ENCODE measurements around the gene INTS6.
A peak's percentile ranks its signal among the peaks of the same experiment; 100 is the strongest.

INTS6 gene

GRCh38 chr13:51449018-51449417 lies 3.8 kb downstream of the INTS6 start:
- H3K4me3 ChIP-seq (ENCODE audit: control insufficient read depth in 1 of 7, extremely low read depth in 1 of 7, insufficient read depth in 4 of 7, low read depth in 2 of 7, low read length in 6 of 7), result no peak overlapping the region
- H3K27ac ChIP-seq (ENCODE audit: insufficient read depth in 1 of 2, low read depth in 1 of 2, low read length in 2 of 2, poor library complexity in 1 of 2, severe bottlenecking in 2 of 2), result no peak overlapping the region
- 100% methylated on average over 1 of the region's 1 CpG for WGBS (ENCODE audit: insufficient coverage)
- no peaks in the 10 kb centered on the region for H3K27me3 ChIP-seq (replicated peaks in 2 of 5; ENCODE audit: control insufficient read depth in 4 of 5, insufficient read depth in 5 of 5, low read length in 4 of 5)
- H3K9me3 ChIP-seq (ENCODE audit: control extremely low read depth in 1 of 5, control insufficient read depth in 4 of 5, insufficient read depth in 2 of 5, low read depth in 1 of 5, low read length in 4 of 5), result no peaks in the 10 kb centered on the region
- H3K4me1 ChIP-seq (ENCODE audit: control extremely low read depth in 1 of 4, control insufficient read depth in 4 of 4, insufficient read depth in 4 of 4, low read length in 3 of 4), result peaks cover 0 to 26% (median 14%) of the 10 kb centered on the region in 4 experiments
- CTCF ChIA-PET, result no interaction called here
- POLR2A ChIA-PET, result no interaction called here
- peaks cover 2 to 7% (median 4%) of the 10 kb centered on the region in 4 experiments for H3K36me3 ChIP-seq (ENCODE audit: control insufficient read depth in 4 of 4, insufficient read depth in 4 of 4, low read length in 3 of 4)
- no peak for DNase-seq

GRCh38 chr13:51444922-51445321 lies 7.9 kb downstream of the INTS6 start:
- DNase-seq, result peak; percentile 60 to 71 (median 71)
- 20% methylated on average over 1 of the region's 1 CpG for WGBS (ENCODE audit: insufficient coverage)
- Histone ChIP-seq H3K27me3 (replicated peaks in 2 of 5; ENCODE audit: control insufficient read depth in 4 of 5, insufficient read depth in 5 of 5, low read length in 4 of 5) (no peaks in the 10 kb centered on the region), H3K27ac (ENCODE audit: insufficient read depth in 1 of 2, low read depth in 1 of 2, low read length in 2 of 2, poor library complexity in 1 of 2, severe bottlenecking in 2 of 2) (no peak overlapping the region), H3K9me3 (ENCODE audit: control extremely low read depth in 1 of 5, control insufficient read depth in 4 of 5, insufficient read depth in 2 of 5, low read depth in 1 of 5, low read length in 4 of 5) (no peaks in the 10 kb centered on the region), H3K4me3 (ENCODE audit: control insufficient read depth in 1 of 7, extremely low read depth in 1 of 7, insufficient read depth in 4 of 7, low read depth in 2 of 7, low read length in 6 of 7) (no peak overlapping the region), H3K4me1 (ENCODE audit: control extremely low read depth in 1 of 4, control insufficient read depth in 4 of 4, insufficient read depth in 4 of 4, low read length in 3 of 4) (peaks cover 0 to 10% (median 4%) of the 10 kb centered on the region in 4 experiments), H3K36me3 (ENCODE audit: control insufficient read depth in 4 of 4, insufficient read depth in 4 of 4, low read length in 3 of 4) (peaks cover 2 to 10% (median 3%) of the 10 kb centered on the region in 4 experiments)
- POLR2A ChIA-PET, result interaction anchor here (0.5 to 0.7 kb wide), 3 partner anchors 8 to 142 kb away, joined by 3 read pairs; partner anchors contain the start of gene INTS6
- CTCF ChIA-PET, result interaction anchor here (0.7 to 9.5 kb wide), 18 partner anchors 11 to 371 kb away, joined by 3 to 140 read pairs (median 4); no protein-coding TSS in a partner anchor

GRCh38 chr13:51440381-51440780 lies 12.5 kb downstream of the INTS6 start:
- Histone ChIP-seq H3K36me3 (ENCODE audit: control insufficient read depth in 4 of 4, insufficient read depth in 4 of 4, low read length in 3 of 4) (peaks cover 0 to 3% (median 0%) of the 10 kb centered on the region in 4 experiments), H3K4me3 (ENCODE audit: control insufficient read depth in 1 of 7, extremely low read depth in 1 of 7, insufficient read depth in 4 of 7, low read depth in 2 of 7, low read length in 6 of 7) (no peak overlapping the region), H3K27ac (ENCODE audit: insufficient read depth in 1 of 2, low read depth in 1 of 2, low read length in 2 of 2, poor library complexity in 1 of 2, severe bottlenecking in 2 of 2) (no peak overlapping the region), H3K4me1 (ENCODE audit: control extremely low read depth in 1 of 4, control insufficient read depth in 4 of 4, insufficient read depth in 4 of 4, low read length in 3 of 4) (no peaks in the 10 kb centered on the region), H3K9me3 (ENCODE audit: control extremely low read depth in 1 of 5, control insufficient read depth in 4 of 5, insufficient read depth in 2 of 5, low read depth in 1 of 5, low read length in 4 of 5) (no peaks in the 10 kb centered on the region), H3K27me3 (replicated peaks in 2 of 5; ENCODE audit: control insufficient read depth in 4 of 5, insufficient read depth in 5 of 5, low read length in 4 of 5) (no peaks in the 10 kb centered on the region)
- DNase-seq, result peak in 2 of 3 donors; percentile 13 to 50
- no CpG with 5 or more reads among the region's 1 CpG for WGBS (ENCODE audit: insufficient coverage)
- ChIA-PET POLR2A (no interaction called here), CTCF (interaction anchor here (0.6 to 9.5 kb wide), 7 partner anchors 11 to 373 kb away, joined by 3 to 140 read pairs (median 5); no protein-coding TSS in a partner anchor)

- no peak for DNase-seq
- Histone ChIP-seq H3K4me1 (ENCODE audit: control extremely low read depth in 1 of 4, control insufficient read depth in 4 of 4, insufficient read depth in 4 of 4, low read length in 3 of 4) (no peaks in the 10 kb centered on the region), H3K27me3 (replicated peaks in 2 of 5; ENCODE audit: control insufficient read depth in 4 of 5, insufficient read depth in 5 of 5, low read length in 4 of 5) (no peaks in the 10 kb centered on the region), H3K36me3 (ENCODE audit: control insufficient read depth in 4 of 4, insufficient read depth in 4 of 4, low read length in 3 of 4) (peaks cover 0 to 3% (median 0%) of the 10 kb centered on the region in 4 experiments), H3K27ac (ENCODE audit: insufficient read depth in 1 of 2, low read depth in 1 of 2, low read length in 2 of 2, poor library complexity in 1 of 2, severe bottlenecking in 2 of 2) (no peak overlapping the region), H3K9me3 (ENCODE audit: control extremely low read depth in 1 of 5, control insufficient read depth in 4 of 5, insufficient read depth in 2 of 5, low read depth in 1 of 5, low read length in 4 of 5) (no peaks in the 10 kb centered on the region), H3K4me3 (ENCODE audit: control insufficient read depth in 1 of 7, extremely low read depth in 1 of 7, insufficient read depth in 4 of 7, low read depth in 2 of 7, low read length in 6 of 7) (no peak overlapping the region)
- 100% methylated on average over 2 of the region's 4 CpGs for WGBS (ENCODE audit: insufficient coverage)
- ChIA-PET POLR2A (no interaction called here), CTCF (interaction anchor here (1.5 kb wide), 1 partner anchor 359 kb away, joined by 7 read pairs; no protein-coding TSS in a partner anchor)
These were observed 15.2 kb downstream of the INTS6 start for GRCh38 chr13:51437550-51438127.

- CTCF ChIA-PET, result interaction anchor here (0.6 to 5.1 kb wide), 19 partner anchors 8 to 458 kb away, joined by 3 to 62 read pairs (median 3); no protein-coding TSS in a partner anchor
- POLR2A ChIA-PET, result interaction anchor here (0.7 to 1.0 kb wide), 2 partner anchors 18 to 177 kb away, joined by 3 read pairs; partner anchors contain the start of gene INTS6
- no CpG with 5 or more reads among the region's 1 CpG for WGBS (ENCODE audit: insufficient coverage)
These were observed 17.7 kb downstream of the INTS6 start for GRCh38 chr13:51435002-51435578.

GRCh38 chr13:51432576-51432975 lies 20.3 kb downstream of the INTS6 start:
- ChIA-PET POLR2A (no interaction called here), CTCF (interaction anchor here (0.9 to 5.1 kb wide), 8 partner anchors 9 to 727 kb away, joined by 3 to 62 read pairs (median 4); partner anchors contain the start of gene NEK3)
- no peaks in the 10 kb centered on the region for H3K27me3 ChIP-seq (replicated peaks in 2 of 5; ENCODE audit: control insufficient read depth in 4 of 5, insufficient read depth in 5 of 5, low read length in 4 of 5)
- H3K4me3 ChIP-seq (ENCODE audit: control insufficient read depth in 1 of 7, extremely low read depth in 1 of 7, insufficient read depth in 4 of 7, low read depth in 2 of 7, low read length in 6 of 7), result no peak overlapping the region
- no peak overlapping the region for H3K27ac ChIP-seq (ENCODE audit: insufficient read depth in 1 of 2, low read depth in 1 of 2, low read length in 2 of 2, poor library complexity in 1 of 2, severe bottlenecking in 2 of 2)
- WGBS (ENCODE audit: insufficient coverage), result no CpG with 5 or more reads among the region's 2 CpGs
- no peaks in the 10 kb centered on the region for H3K4me1 ChIP-seq (ENCODE audit: control extremely low read depth in 1 of 4, control insufficient read depth in 4 of 4, insufficient read depth in 4 of 4, low read length in 3 of 4)
- peak in 2 of 3 donors; percentile 13 to 15 for DNase-seq
- H3K36me3 ChIP-seq (ENCODE audit: control insufficient read depth in 4 of 4, insufficient read depth in 4 of 4, low read length in 3 of 4), result peaks cover 0 to 19% (median 8%) of the 10 kb centered on the region in 4 experiments
- no peaks in the 10 kb centered on the region for H3K9me3 ChIP-seq (ENCODE audit: control extremely low read depth in 1 of 5, control insufficient read depth in 4 of 5, insufficient read depth in 2 of 5, low read depth in 1 of 5, low read length in 4 of 5)

More at GRCh38 chr13:51435002-51435578, 17.7 kb downstream of the INTS6 start:
- DNase-seq, result peak; percentile 36 to 66 (median 62)
- Histone ChIP-seq H3K4me1 (ENCODE audit: control extremely low read depth in 1 of 4, control insufficient read depth in 4 of 4, insufficient read depth in 4 of 4, low read length in 3 of 4) (no peaks in the 10 kb centered on the region), H3K4me3 (ENCODE audit: control insufficient read depth in 1 of 7, extremely low read depth in 1 of 7, insufficient read depth in 4 of 7, low read depth in 2 of 7, low read length in 6 of 7) (no peak overlapping the region), H3K27ac (ENCODE audit: insufficient read depth in 1 of 2, low read depth in 1 of 2, low read length in 2 of 2, poor library complexity in 1 of 2, severe bottlenecking in 2 of 2) (no peak overlapping the region), H3K36me3 (ENCODE audit: control insufficient read depth in 4 of 4, insufficient read depth in 4 of 4, low read length in 3 of 4) (peaks cover 0 to 5% (median under 1%) of the 10 kb centered on the region in 4 experiments), H3K9me3 (ENCODE audit: control extremely low read depth in 1 of 5, control insufficient read depth in 4 of 5, insufficient read depth in 2 of 5, low read depth in 1 of 5, low read length in 4 of 5) (no peaks in the 10 kb centered on the region), H3K27me3 (replicated peaks in 2 of 5; ENCODE audit: control insufficient read depth in 4 of 5, insufficient read depth in 5 of 5, low read length in 4 of 5) (no peaks in the 10 kb centered on the region)

GRCh38 chr13:51426982-51427381 lies 25.9 kb downstream of the INTS6 start:
- Histone ChIP-seq H3K4me3 (ENCODE audit: control insufficient read depth in 1 of 7, extremely low read depth in 1 of 7, insufficient read depth in 4 of 7, low read depth in 2 of 7, low read length in 6 of 7) (no peak overlapping the region), H3K9me3 (ENCODE audit: control extremely low read depth in 1 of 5, control insufficient read depth in 4 of 5, insufficient read depth in 2 of 5, low read depth in 1 of 5, low read length in 4 of 5) (no peaks in the 10 kb centered on the region), H3K27me3 (replicated peaks in 2 of 5; ENCODE audit: control insufficient read depth in 4 of 5, insufficient read depth in 5 of 5, low read length in 4 of 5) (no peaks in the 10 kb centered on the region), H3K4me1 (ENCODE audit: control extremely low read depth in 1 of 4, control insufficient read depth in 4 of 4, insufficient read depth in 4 of 4, low read length in 3 of 4) (no peaks in the 10 kb centered on the region), H3K36me3 (ENCODE audit: control insufficient read depth in 4 of 4, insufficient read depth in 4 of 4, low read length in 3 of 4) (peaks cover 0 to 39% (median 9%) of the 10 kb centered on the region in 4 experiments), H3K27ac (ENCODE audit: insufficient read depth in 1 of 2, low read depth in 1 of 2, low read length in 2 of 2, poor library complexity in 1 of 2, severe bottlenecking in 2 of 2) (no peak overlapping the region)
- CTCF ChIA-PET, result no interaction called here
- POLR2A ChIA-PET, result no interaction called here
- no peak for DNase-seq

Measured in common myeloid progenitor, CD34-positive (primary cell).